NCI-H748 (cell line): ENCODE data around the gene POLR3B.

Experiments used
- DNase-seq: peaks from one replicate; lab custom pipeline; 2025; ENCODE audit not compliant: unreplicated experiment; lab: John Stamatoyannopoulos, UW

The POLR3B gene

GRCh38 chr12:106412563-106412962 lies 55.0 kb downstream of the POLR3B start:
- no peak for DNase-seq

GRCh38 chr12:106415134-106415533 lies 57.6 kb downstream of the POLR3B start:
- DNase-seq: no peak

GRCh38 chr12:106416273-106416672 lies 58.7 kb downstream of the POLR3B start:
- no peak for DNase-seq

- no peak for DNase-seq
These were observed 60.7 kb downstream of the POLR3B start for GRCh38 chr12:106417926-106418910.

GRCh38 chr12:106418970-106419369 lies 61.4 kb downstream of the POLR3B start:
- no peak for DNase-seq

- no peak for DNase-seq
These were observed 65.7 kb downstream of the POLR3B start for GRCh38 chr12:106423291-106423690.

GRCh38 chr12:106425061-106425702 lies 67.6 kb downstream of the POLR3B start:
- DNase-seq: no peak

GRCh38 chr12:106427917-106428316 lies 70.4 kb downstream of the POLR3B start:
- DNase-seq: no peak

GRCh38 chr12:106428384-106428783 lies 70.8 kb downstream of the POLR3B start:
- DNase-seq: no peak

GRCh38 chr12:106429043-106429552 lies 71.5 kb downstream of the POLR3B start:
- no peak for DNase-seq

- no peak for DNase-seq
These were observed 72.1 kb downstream of the POLR3B start for GRCh38 chr12:106429636-106430035.

GRCh38 chr12:106431839-106432411 lies 74.4 kb downstream of the POLR3B start:
- DNase-seq: no peak

- DNase-seq: no peak
These were observed 75.5 kb downstream of the POLR3B start for GRCh38 chr12:106433055-106433454.

GRCh38 chr12:106434526-106434925 lies 77.0 kb downstream of the POLR3B start:
- no peak for DNase-seq

GRCh38 chr12:106436164-106436563 lies 78.6 kb downstream of the POLR3B start:
- DNase-seq: no peak

GRCh38 chr12:106442575-106442974 lies 85.0 kb downstream of the POLR3B start:
- no peak for DNase-seq

GRCh38 chr12:106445053-106445452 lies 87.5 kb downstream of the POLR3B start:
- no peak for DNase-seq

- DNase-seq: peak; percentile 92
These were observed 88.4 kb downstream of the POLR3B start for GRCh38 chr12:106445959-106446358.

GRCh38 chr12:106446419-106447092 lies 89.0 kb downstream of the POLR3B start:
- DNase-seq: peak; percentile 94

- DNase-seq: peak; percentile 57
These were observed 94.8 kb downstream of the POLR3B start for GRCh38 chr12:106452309-106452708.

GRCh38 chr12:106455111-106455510 lies 97.6 kb downstream of the POLR3B start:
- no peak for DNase-seq
